Measurements from ENCODE around the gene WDR88. TPM values are rescaled to one million over a fixed set of nuclear protein-coding genes. Genes with fewer than 3 reads are reported as not detected.

The WDR88 gene
- total RNA-seq, 1 experiment from 2014 or later, result 0.28 TPM

- Mint-ChIP-seq H3K36me3 (peaks cover 15% of the 10 kb centered on the region), H3K27ac (no peak overlapping the region), H3K4me3 (no peak overlapping the region), H3K4me1 (no peaks in the 10 kb centered on the region), H3K27me3 (ENCODE audit: low read depth) (no peaks in the 10 kb centered on the region; the same call in 1 of the 2 replicates), H3K9me3 (0 out of 2 replicates have a peak, but pooled peaks cover 4% of the 10 kb centered on the region)
- ChIA-PET POLR2A (no interaction called here), CTCF (interaction anchor here (0.6 to 1.5 kb wide), 2 partner anchors 12 to 69 kb away, joined by 3 to 5 read pairs; no protein-coding TSS in a partner anchor)
- DNase-seq (ENCODE audit: low spot score), result no peak
- no peak for ATAC-seq
- no peak for TF ChIP-seq IRF2 (CRISPR knock-in tag; IDR thresholded peaks at IDR 0.05; ENCODE audit: borderline replicate concordance, low read depth)
- TF ChIP-seq PRDM15 (CRISPR knock-in tag; IDR thresholded peaks at IDR 0.05), result no peak
- TF ChIP-seq ZNF512 (CRISPR knock-in tag; IDR thresholded peaks at IDR 0.05; ENCODE audit: borderline replicate concordance), result no peak
- no peak for TF ChIP-seq FOXP1 (CRISPR knock-in tag; IDR thresholded peaks at IDR 0.05; ENCODE audit: borderline replicate concordance)
- TF ChIP-seq OVOL2 (CRISPR knock-in tag; IDR thresholded peaks at IDR 0.05; ENCODE audit: borderline replicate concordance), result no peak
- TF ChIP-seq ELF4 (CRISPR knock-in tag; IDR thresholded peaks at IDR 0.05; ENCODE audit: low read depth), result no peak
- no peak for TF ChIP-seq ETV6 (CRISPR knock-in tag; IDR thresholded peaks at IDR 0.05)
- TF ChIP-seq SMAD3 (CRISPR knock-in tag; IDR thresholded peaks at IDR 0.05; ENCODE audit: borderline replicate concordance), result no peak
- no peak for TF ChIP-seq ATF2 (CRISPR knock-in tag; IDR thresholded peaks at IDR 0.05; ENCODE audit: borderline replicate concordance, low read depth)
- no peak for TF ChIP-seq AFF4 (CRISPR knock-in tag; IDR thresholded peaks at IDR 0.05; ENCODE audit: borderline replicate concordance)
- no peak for TF ChIP-seq SP1 (CRISPR knock-in tag; conservative IDR thresholded peaks at IDR 0.05)
- TF ChIP-seq NFYB (CRISPR knock-in tag; conservative IDR thresholded peaks at IDR 0.05; ENCODE audit: low read depth), result no peak
- TF ChIP-seq ZBTB21 (CRISPR knock-in tag; IDR thresholded peaks at IDR 0.05; ENCODE audit: borderline replicate concordance), result no peak
- TF ChIP-seq TEAD4 (CRISPR knock-in tag; IDR thresholded peaks at IDR 0.05), result no peak
- TF ChIP-seq GABPB1 (CRISPR knock-in tag; IDR thresholded peaks at IDR 0.05), result no peak
- no peak for TF ChIP-seq IRF1 (CRISPR knock-in tag; IDR thresholded peaks at IDR 0.05)
- TF ChIP-seq CTCF (IDR thresholded peaks at IDR 0.05), result no peak
These were observed 71.6 kb downstream of the WDR88 start for GRCh38 chr19:33203529-33203928.

Data from WTC11 (cell line).